HepG2 (cell line): Measurements from ENCODE around the gene FANCF. TPM values are rescaled to one million over a fixed set of nuclear protein-coding genes. Genes with fewer than 3 reads are reported as not detected.

ENCODE experiments used
- AGO1 ChIP-seq: fragments of 200-400 bp; formaldehyde crosslinking; IDR thresholded peaks from 2 replicates; pipeline ENCODE4 v1.6.1; 2017; ENCODE audit warnings: mild to moderate bottlenecking, low read depth, low read length, moderate library complexity; ENCODE audit not compliant: poor library complexity, severe bottlenecking
- HDAC1 ChIP-seq: sonication (generic); formaldehyde crosslinking; IDR thresholded peaks from 2 replicates; pipeline ENCODE4 v1.5.1; 2020; ENCODE audit warnings: mild to moderate bottlenecking, missing genetic modification reagents
- HOXA3 ChIP-seq: sonication (generic); formaldehyde crosslinking; IDR thresholded peaks from 2 replicates; pipeline ENCODE4 v1.5.0; 2020; ENCODE audit warnings: missing genetic modification reagents
- JARID2 ChIP-seq: sonication (generic); formaldehyde crosslinking; IDR thresholded peaks from 2 replicates; pipeline ENCODE4 v1.8.1; 2023; ENCODE audit warnings: missing genetic modification reagents, inconsistent platforms; ENCODE audit not compliant: insufficient replicate concordance
- JUND ChIP-seq: sonication (generic); formaldehyde crosslinking; IDR thresholded peaks from 2 replicates; pipeline ENCODE4 v1.8.0; 2022; ENCODE audit warnings: mild to moderate bottlenecking, missing genetic modification reagents
- NR2F2 ChIP-seq: IDR thresholded peaks from 2 replicates; pipeline ENCODE4 v1.6.1; 2012; ENCODE audit warnings: low read depth, inconsistent platforms, borderline replicate concordance
- PAF1 ChIP-seq: IDR thresholded peaks from 2 replicates; pipeline ENCODE4 v1.6.1; 2016; ENCODE audit warnings: missing genetic modification reagents, missing compliant biosample characterization
- PHF20 ChIP-seq: sonication (generic); formaldehyde crosslinking; IDR thresholded peaks from 2 replicates; pipeline ENCODE4 v1.5.0; 2020; ENCODE audit warnings: mild to moderate bottlenecking, missing genetic modification reagents
- PHF5A ChIP-seq: IDR thresholded peaks from one replicate; pipeline ENCODE4 v1.6.1; 2018; ENCODE audit warnings: low read depth, missing genetic modification reagents; ENCODE audit not compliant: unreplicated experiment
- RFX5 ChIP-seq: IDR thresholded peaks from 2 replicates; pipeline ENCODE4 v1.6.1; 2011; ENCODE audit warnings: low read depth, low read length, improper control_type of control experiment
- RFXANK ChIP-seq: IDR thresholded peaks from 2 replicates; pipeline ENCODE4 v1.6.1; 2016
- SMYD3 ChIP-seq: sonication (generic); formaldehyde crosslinking; IDR thresholded peaks from 2 replicates; pipeline ENCODE4 v1.8.1; 2023; ENCODE audit warnings: mild to moderate bottlenecking, missing genetic modification reagents
- THYN1 ChIP-seq: sonication (generic); formaldehyde crosslinking; IDR thresholded peaks from 2 replicates; pipeline ENCODE4 v1.8.1; 2023; ENCODE audit warnings: low read depth, mild to moderate bottlenecking, moderate library complexity, missing genetic modification reagents, borderline replicate concordance
- TRAFD1 ChIP-seq: sonication (generic); formaldehyde crosslinking; IDR thresholded peaks from 2 replicates; pipeline ENCODE4 v1.5.1; 2020; ENCODE audit warnings: missing genetic modification reagents, mild to moderate bottlenecking, borderline replicate concordance
- ZNF431 ChIP-seq: sonication (generic); formaldehyde crosslinking; IDR thresholded peaks from 2 replicates; pipeline ENCODE4 v1.9.0; 2022; ENCODE audit warnings: missing genetic modification reagents, low read depth, mild to moderate bottlenecking, borderline replicate concordance
- ZNF484 ChIP-seq: sonication (generic); formaldehyde crosslinking; IDR thresholded peaks from 2 replicates; pipeline ENCODE4 v1.5.1; 2020; ENCODE audit warnings: mild to moderate bottlenecking, low read depth, missing genetic modification reagents, borderline replicate concordance
- ZNF570 ChIP-seq: sonication (generic); formaldehyde crosslinking; IDR thresholded peaks from 2 replicates; pipeline ENCODE4 v1.4.0; 2020; ENCODE audit warnings: mild to moderate bottlenecking, missing genetic modification reagents, borderline replicate concordance
- ZNF616 ChIP-seq: sonication (generic); formaldehyde crosslinking; IDR thresholded peaks from 2 replicates; pipeline ENCODE4 v1.5.0; 2020; ENCODE audit warnings: low read depth, mild to moderate bottlenecking, missing genetic modification reagents
- ZNF629 ChIP-seq: sonication (generic); formaldehyde crosslinking; conservative IDR thresholded peaks from 2 replicates; pipeline ENCODE4 v1.5.0; 2020; ENCODE audit warnings: missing genetic modification reagents
- ZNF672 ChIP-seq: sonication (generic); formaldehyde crosslinking; IDR thresholded peaks from 2 replicates; pipeline ENCODE4 v1.8.1; 2022; ENCODE audit warnings: missing genetic modification reagents
- ZNF746 ChIP-seq: sonication (generic); formaldehyde crosslinking; IDR thresholded peaks from 2 replicates; pipeline ENCODE4 v1.8.0; 2022; ENCODE audit warnings: mild to moderate bottlenecking, missing genetic modification reagents
- ZNF775 ChIP-seq: sonication (generic); formaldehyde crosslinking; IDR thresholded peaks from 2 replicates; pipeline ENCODE4 v1.4.0; 2020; ENCODE audit warnings: missing genetic modification reagents, mild to moderate bottlenecking, moderate library complexity, borderline replicate concordance
- polyA plus RNA-seq, 8 experiments: library from polyadenylated mRNA; depleted of rRNA in 3 of 8; stranded (reverse) in 7 of 8; unstranded in 1 of 8; fragments of >200 nt; fragmentation: Illumina TruSeq in 4 of 8; extraction: Trizol in 4 of 8; gene quantifications; 2 replicates each; pipeline versions ENCODE4 v1.2.1 to v1.2.3, GENCODE V29; 2011 to 2016; ENCODE audit warnings: low read depth in 4 of 8, missing spikeins in 1 of 8, mixed read lengths in 1 of 8; ENCODE audit not compliant: insufficient read depth in 1 of 8
- total RNA-seq, 5 experiments: library from RNA; depleted of rRNA; stranded (reverse); fragments of >200 nt; fragmentation: Illumina TruSeq; extraction: Trizol; gene quantifications; 2 replicates each; pipeline ENCODE4 v1.2.3, GENCODE V29; 2016; ENCODE audit warnings: low read depth in 1 of 5
- TF ChIP-seq, protein P1 (sequence below): sonication (generic); formaldehyde crosslinking; IDR thresholded peaks from 2 replicates; pipeline ENCODE4 v1.4.0; 2020; ENCODE audit warnings: missing genetic modification reagents, borderline replicate concordance
- TF ChIP-seq, protein P2 (sequence below): sonication (generic); formaldehyde crosslinking; conservative IDR thresholded peaks from 2 replicates; pipeline ENCODE4 v1.5.0; 2020; ENCODE audit warnings: missing genetic modification reagents

The FANCF gene
- total and polyA plus RNA-seq, 2 of the 13 experiments (the other 11 are each of a cell fraction or from before 2014, with no cell fraction given): 2.5 to 9.7 TPM

DNA sequence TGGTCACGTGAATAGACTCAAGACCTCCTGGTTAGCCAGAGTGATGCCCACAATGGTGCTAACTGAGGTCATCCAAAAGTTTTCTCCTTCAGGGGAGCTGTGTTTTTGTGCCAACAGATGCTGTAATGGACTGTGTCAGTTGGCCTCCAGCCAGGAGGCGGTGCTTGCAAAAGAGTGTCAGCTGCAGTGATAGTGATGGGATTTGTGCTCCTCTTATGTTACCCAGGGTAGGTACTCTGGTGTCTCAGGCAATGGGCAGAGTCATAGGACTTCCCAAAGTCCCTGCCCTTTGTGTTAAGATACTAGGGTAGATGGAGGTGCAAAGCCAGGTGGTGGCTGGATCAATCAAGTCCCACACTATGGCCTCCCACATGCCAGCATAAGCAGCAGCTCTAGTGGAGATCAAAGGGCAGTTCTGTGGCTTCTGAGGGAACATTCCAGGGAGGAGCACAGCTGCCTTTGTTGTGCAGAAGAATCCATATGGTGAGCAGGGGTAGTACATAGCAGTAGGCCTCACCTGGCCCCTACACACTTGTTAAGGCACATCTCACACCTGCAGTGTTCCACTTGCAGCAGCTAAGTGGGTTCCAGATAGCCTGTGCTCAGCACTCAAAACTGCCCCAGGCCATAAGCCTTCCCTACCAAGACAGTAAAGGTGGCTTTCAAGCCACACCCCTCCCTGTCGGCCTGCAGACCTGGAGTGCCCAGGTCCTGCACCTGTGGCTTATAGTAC, 9.4 kb upstream of the FANCF start (continued):
- TF ChIP-seq, protein P1, sequence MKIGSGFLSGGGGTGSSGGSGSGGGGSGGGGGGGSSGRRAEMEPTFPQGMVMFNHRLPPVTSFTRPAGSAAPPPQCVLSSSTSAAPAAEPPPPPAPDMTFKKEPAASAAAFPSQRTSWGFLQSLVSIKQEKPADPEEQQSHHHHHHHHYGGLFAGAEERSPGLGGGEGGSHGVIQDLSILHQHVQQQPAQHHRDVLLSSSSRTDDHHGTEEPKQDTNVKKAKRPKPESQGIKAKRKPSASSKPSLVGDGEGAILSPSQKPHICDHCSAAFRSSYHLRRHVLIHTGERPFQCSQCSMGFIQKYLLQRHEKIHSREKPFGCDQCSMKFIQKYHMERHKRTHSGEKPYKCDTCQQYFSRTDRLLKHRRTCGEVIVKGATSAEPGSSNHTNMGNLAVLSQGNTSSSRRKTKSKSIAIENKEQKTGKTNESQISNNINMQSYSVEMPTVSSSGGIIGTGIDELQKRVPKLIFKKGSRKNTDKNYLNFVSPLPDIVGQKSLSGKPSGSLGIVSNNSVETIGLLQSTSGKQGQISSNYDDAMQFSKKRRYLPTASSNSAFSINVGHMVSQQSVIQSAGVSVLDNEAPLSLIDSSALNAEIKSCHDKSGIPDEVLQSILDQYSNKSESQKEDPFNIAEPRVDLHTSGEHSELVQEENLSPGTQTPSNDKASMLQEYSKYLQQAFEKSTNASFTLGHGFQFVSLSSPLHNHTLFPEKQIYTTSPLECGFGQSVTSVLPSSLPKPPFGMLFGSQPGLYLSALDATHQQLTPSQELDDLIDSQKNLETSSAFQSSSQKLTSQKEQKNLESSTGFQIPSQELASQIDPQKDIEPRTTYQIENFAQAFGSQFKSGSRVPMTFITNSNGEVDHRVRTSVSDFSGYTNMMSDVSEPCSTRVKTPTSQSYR (CRISPR knock-in tag): peak; percentile 30; the same call in 1 of the 2 replicates
- TF ChIP-seq ZNF616 (CRISPR knock-in tag) (no peak), ZNF629 (CRISPR knock-in tag) (peak; percentile 40; the same call in 1 of the 2 replicates), SMYD3 (CRISPR knock-in tag) (0 out of 2 replicates have a peak, but pooled peaks have one; percentile 33), ZNF570 (CRISPR knock-in tag) (no peak), ZNF775 (CRISPR knock-in tag) (no peak), NR2F2 (peak; percentile 56; the same call in 1 of the 2 replicates), PAF1 (CRISPR knock-in tag) (no peak), HDAC1 (CRISPR knock-in tag) (peak; percentile 40; the same call in 1 of the 2 replicates), RFXANK (CRISPR knock-in tag) (no peak), PHF5A (no peak), TRAFD1 (CRISPR knock-in tag) (no peak), PHF20 (CRISPR knock-in tag) (0 out of 2 replicates have a peak, but pooled peaks have one; percentile 34), THYN1 (CRISPR knock-in tag) (no peak), RFX5 (no peak), HOXA3 (CRISPR knock-in tag) (peak; percentile 65), ZNF746 (CRISPR knock-in tag) (0 out of 2 replicates have a peak, but pooled peaks have one; percentile 59), JARID2 (no peak), JUND (0 out of 2 replicates have a peak, but pooled peaks have one; percentile 60), ZNF672 (CRISPR knock-in tag) (no peak), ZNF431 (no peak), AGO1 (no peak), ZNF484 (CRISPR knock-in tag) (no peak)
- TF ChIP-seq, protein P2, sequence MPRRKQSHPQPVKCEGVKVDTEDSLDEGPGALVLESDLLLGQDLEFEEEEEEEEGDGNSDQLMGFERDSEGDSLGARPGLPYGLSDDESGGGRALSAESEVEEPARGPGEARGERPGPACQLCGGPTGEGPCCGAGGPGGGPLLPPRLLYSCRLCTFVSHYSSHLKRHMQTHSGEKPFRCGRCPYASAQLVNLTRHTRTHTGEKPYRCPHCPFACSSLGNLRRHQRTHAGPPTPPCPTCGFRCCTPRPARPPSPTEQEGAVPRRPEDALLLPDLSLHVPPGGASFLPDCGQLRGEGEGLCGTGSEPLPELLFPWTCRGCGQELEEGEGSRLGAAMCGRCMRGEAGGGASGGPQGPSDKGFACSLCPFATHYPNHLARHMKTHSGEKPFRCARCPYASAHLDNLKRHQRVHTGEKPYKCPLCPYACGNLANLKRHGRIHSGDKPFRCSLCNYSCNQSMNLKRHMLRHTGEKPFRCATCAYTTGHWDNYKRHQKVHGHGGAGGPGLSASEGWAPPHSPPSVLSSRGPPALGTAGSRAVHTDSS (CRISPR knock-in tag): no peak
